Trophoblast cell (in vitro differentiated cells and primary cell): Measurements from ENCODE around the gene EFCAB7. TPM values are rescaled to one million over a fixed set of nuclear protein-coding genes. Genes with fewer than 3 reads are reported as not detected.

Experiments used
- DNase-seq, 2 donors: peaks; one replicate each; pipeline ENCODE4 v3.0.0-alpha.2; 2016
- H2AFZ ChIP-seq: 2 replicates; pipeline ENCODE4 v1.6.1; 2013; ENCODE audit warnings: low read length, moderate library complexity, mild to moderate bottlenecking; ENCODE audit not compliant: insufficient read depth, poor library complexity
- H2AK5ac ChIP-seq: 2 replicates; pipeline ENCODE4 v1.6.1; 2013; ENCODE audit warnings: mild to moderate bottlenecking, low read length
- H2BK120ac ChIP-seq: 2 replicates; pipeline ENCODE4 v1.6.1; 2013; ENCODE audit warnings: low read length, mild to moderate bottlenecking, moderate library complexity; ENCODE audit not compliant: insufficient read depth, poor library complexity
- H2BK12ac ChIP-seq: 2 replicates; pipeline ENCODE4 v1.6.1; 2013; ENCODE audit warnings: mild to moderate bottlenecking, low read length, moderate library complexity
- H2BK5ac ChIP-seq: 2 replicates; pipeline ENCODE4 v1.6.1; 2013; ENCODE audit warnings: low read length, low read depth, moderate library complexity, mild to moderate bottlenecking; ENCODE audit not compliant: poor library complexity
- H3K14ac ChIP-seq: 2 replicates; pipeline ENCODE4 v1.6.1; 2013; ENCODE audit warnings: mild to moderate bottlenecking, low read length
- H3K18ac ChIP-seq: 2 replicates; pipeline ENCODE4 v1.6.1; 2013; ENCODE audit warnings: mild to moderate bottlenecking, low read length
- H3K23ac ChIP-seq: 2 replicates; pipeline ENCODE4 v1.6.1; 2013; ENCODE audit warnings: low read length
- H3K27ac ChIP-seq: 2 replicates; pipeline ENCODE4 v1.5.1; 2013; ENCODE audit warnings: low read depth, mild to moderate bottlenecking, inconsistent platforms, low read length, moderate library complexity
- H3K27me3 ChIP-seq: 2 replicates; pipeline ENCODE4 v1.6.1; 2013; ENCODE audit warnings: inconsistent platforms, mild to moderate bottlenecking, low read length, moderate library complexity; ENCODE audit not compliant: insufficient read depth
- H3K36me3 ChIP-seq, 2 experiments: 1 replicate in 1 of 2; 2 replicates in 1 of 2; pipeline ENCODE4 v1.6.1; 2013; ENCODE audit warnings: low read length in 2 of 2, mild to moderate bottlenecking in 2 of 2, moderate library complexity in 1 of 2; ENCODE audit not compliant: insufficient read depth in 2 of 2, control insufficient read depth in 1 of 2
- H3K4ac ChIP-seq: 2 replicates; pipeline ENCODE4 v1.6.1; 2013; ENCODE audit warnings: low read depth, mild to moderate bottlenecking, low read length, moderate library complexity
- H3K4me1 ChIP-seq, 2 experiments: 1 replicate in 1 of 2; 2 replicates in 1 of 2; pipeline ENCODE4 v1.6.1; 2013; ENCODE audit warnings: low read length in 2 of 2, mild to moderate bottlenecking in 2 of 2, moderate library complexity in 1 of 2; ENCODE audit not compliant: insufficient read depth in 2 of 2, control insufficient read depth in 1 of 2
- H3K4me2 ChIP-seq: 2 replicates; pipeline ENCODE4 v1.6.1; 2013; ENCODE audit warnings: inconsistent platforms, mild to moderate bottlenecking, low read length, moderate library complexity
- H3K4me3 ChIP-seq: 2 replicates; pipeline ENCODE4 v1.5.1; 2013; ENCODE audit warnings: mild to moderate bottlenecking, low read depth, low read length, inconsistent platforms
- H3K79me1 ChIP-seq: one replicate; pipeline ENCODE4 v1.6.1; 2013; ENCODE audit warnings: low read length
- H3K79me2 ChIP-seq: 2 replicates; pipeline ENCODE4 v1.6.1; 2013; ENCODE audit warnings: low read length, mild to moderate bottlenecking; ENCODE audit not compliant: control insufficient read depth, insufficient read depth, poor library complexity
- H3K9ac ChIP-seq: 2 replicates; pipeline ENCODE4 v1.6.1; 2013; ENCODE audit warnings: mild to moderate bottlenecking, low read length
- H3K9me3 ChIP-seq: 2 replicates; pipeline ENCODE4 v1.6.1; 2013; ENCODE audit warnings: low read depth, mild to moderate bottlenecking, control low read depth, inconsistent platforms, low read length; ENCODE audit not compliant: insufficient read depth
- H4K12ac ChIP-seq: 2 replicates; pipeline ENCODE4 v1.6.1; 2013; ENCODE audit warnings: low read depth, mild to moderate bottlenecking, low read length, moderate library complexity
- H4K8ac ChIP-seq: 2 replicates; pipeline ENCODE4 v1.6.1; 2013; ENCODE audit warnings: low read depth, mild to moderate bottlenecking, low read length, moderate library complexity
- H4K91ac ChIP-seq: one replicate; pipeline ENCODE4 v1.6.1; 2013; ENCODE audit warnings: low read depth, mild to moderate bottlenecking, low read length, moderate library complexity
- WGBS: extraction: QIAGEN DNeasy Blood & Tissue Kit; methylation state at CpG from one replicate; pipeline ENCODE4 v1.1.7; 2013; ENCODE audit warnings: missing lambda C conversion rate; ENCODE audit not compliant: insufficient read length, insufficient coverage; ENCODE audit errors: extremely low coverage; 5-methylcytosine and 5-hydroxymethylcytosine counted together
- polyA plus RNA-seq: library from polyadenylated mRNA; stranded (reverse); fragments of 200-250 nt; gene quantifications from 2 replicates; pipeline ENCODE4 v1.2.3, GENCODE V29; 2013

Gene EFCAB7
- 3.2 and 3.3 TPM in 2 replicates for polyA plus RNA-seq

DNA sequence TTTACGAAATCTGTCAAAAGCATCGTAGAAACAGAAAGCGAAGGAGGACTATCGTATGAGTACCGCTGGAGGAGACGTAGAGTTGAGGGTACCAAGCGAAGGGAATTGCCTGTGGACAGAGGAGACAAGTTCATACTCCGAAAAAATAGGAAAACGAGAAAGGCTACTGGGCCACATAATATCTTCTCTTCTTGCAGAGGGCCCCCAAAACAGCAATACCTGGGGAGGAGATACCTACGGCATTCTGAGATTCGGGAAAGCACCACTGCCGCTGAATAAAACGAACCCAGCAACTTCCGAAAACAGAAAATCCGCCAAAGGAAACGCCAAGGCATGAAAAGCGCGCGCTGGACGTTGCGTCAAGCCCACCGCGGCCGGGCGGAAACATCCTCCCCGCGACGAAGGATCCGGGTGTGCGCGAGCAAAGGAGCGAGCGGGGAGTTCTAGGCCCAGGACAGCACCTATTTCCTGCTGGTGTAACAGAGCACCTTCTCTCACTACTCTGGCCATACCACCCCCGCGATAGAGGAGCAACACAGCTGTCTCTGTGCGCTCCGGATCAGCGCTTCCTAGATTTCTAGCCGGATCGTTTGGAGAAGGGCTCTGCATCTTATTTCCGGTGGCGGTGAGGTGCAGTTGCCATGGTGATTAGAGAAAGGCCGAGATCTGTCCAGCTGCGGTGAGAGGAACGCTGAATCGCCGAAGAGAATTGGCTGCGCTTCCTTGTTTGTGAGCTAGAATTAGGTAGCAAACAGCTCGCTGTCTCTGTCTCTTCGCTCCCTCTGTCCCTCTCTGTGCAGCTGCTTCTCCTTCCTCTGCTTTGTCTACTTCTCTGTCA, at the start of gene EFCAB7, which contains the start of gene ITGB3BP:
TSS of gene EFCAB7 (plus strand) at position 635 of the 838 bp plus-strand sequence. CDS start 2,048 bp downstream, outside the sequence.
TSS of gene ITGB3BP (minus strand) at position 335 of the 838 bp plus-strand sequence. CDS start at position 243, 92 bp downstream.
- Histone ChIP-seq H2BK12ac (peak within 1 kb of the TSS; percentile 78), H3K18ac (peak within 1 kb of the TSS; percentile 92), H2AK5ac (no peak within 1 kb of the TSS), H3K4me3 (peak within 1 kb of the TSS; percentile 77), H3K79me2 (peaks cover 1% of the 10 kb centered on the region), H2BK5ac (peak within 1 kb of the TSS; percentile 95), H3K27me3 (no peaks in the 10 kb centered on the region), H3K9me3 (no peaks in the 10 kb centered on the region), H3K4me2 (peak within 1 kb of the TSS; percentile 93), H3K23ac (no peak within 1 kb of the TSS), H2AFZ (peak within 1 kb of the TSS; percentile 72), H3K36me3 (no peaks in the 10 kb centered on the region), H4K8ac (peak within 1 kb of the TSS; percentile 98), H3K79me1 (peaks cover 7% of the 10 kb centered on the region), H3K14ac (peak within 1 kb of the TSS; percentile 89), H3K9ac (peak within 1 kb of the TSS; percentile 84), H3K4me1 (peaks cover 0 to 2% of the 10 kb centered on the region in 2 experiments), H4K12ac (peak within 1 kb of the TSS; percentile 85), H4K91ac (peak within 1 kb of the TSS; percentile 90), H3K4ac (peak within 1 kb of the TSS; percentile 12), H2BK120ac (peak within 1 kb of the TSS; percentile 98), H3K27ac (peak within 1 kb of the TSS; percentile 94)
- peak; percentile 87 to 94 for DNase-seq
- WGBS = no CpG with 5 or more reads among the region's 50 CpGs

DNA sequence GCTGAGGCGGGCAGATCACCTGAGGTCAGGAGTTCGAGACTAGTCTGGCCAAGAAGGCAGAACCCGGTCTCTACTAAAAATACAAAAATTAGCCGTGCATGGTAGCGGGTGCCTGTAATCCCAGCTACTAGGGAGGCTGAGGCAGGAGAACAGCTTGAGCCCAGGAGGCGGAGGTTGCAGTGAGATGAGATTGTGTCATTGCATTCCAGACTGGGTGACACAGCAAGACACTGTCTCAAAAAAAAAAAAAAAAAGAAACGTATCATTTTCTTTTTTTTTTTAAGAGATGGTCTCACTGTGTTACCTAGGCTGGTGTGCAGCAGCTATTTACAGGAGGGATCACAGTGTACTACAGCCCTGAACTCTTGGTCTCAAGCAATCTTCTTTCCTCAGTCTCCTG, 47.6 kb upstream of the EFCAB7 start:
- Histone ChIP-seq H3K9me3 (peaks cover 2% of the 10 kb centered on the region), H3K27me3 (no peaks in the 10 kb centered on the region), H3K36me3 (peaks cover 0 to 2% of the 10 kb centered on the region in 2 experiments), H2AFZ (no peak overlapping the region), H2BK12ac (no peak overlapping the region), H2BK120ac (no peak overlapping the region), H3K14ac (no peak overlapping the region), H2BK5ac (no peak overlapping the region), H3K9ac (no peak overlapping the region), H3K79me1 (no peaks in the 10 kb centered on the region), H3K4ac (no peak overlapping the region), H3K27ac (no peak overlapping the region), H3K4me1 (no peaks in the 10 kb centered on the region), H3K4me3 (no peak overlapping the region), H4K91ac (no peak overlapping the region), H4K8ac (no peak overlapping the region), H3K23ac (no peak overlapping the region), H3K18ac (no peak overlapping the region), H3K79me2 (no peaks in the 10 kb centered on the region), H3K4me2 (no peak overlapping the region), H4K12ac (no peak overlapping the region), H2AK5ac (no peak overlapping the region)
- peak in 1 of 2 donors; percentile 38 for DNase-seq
- no CpG with 5 or more reads among the region's 7 CpGs for WGBS

DNA sequence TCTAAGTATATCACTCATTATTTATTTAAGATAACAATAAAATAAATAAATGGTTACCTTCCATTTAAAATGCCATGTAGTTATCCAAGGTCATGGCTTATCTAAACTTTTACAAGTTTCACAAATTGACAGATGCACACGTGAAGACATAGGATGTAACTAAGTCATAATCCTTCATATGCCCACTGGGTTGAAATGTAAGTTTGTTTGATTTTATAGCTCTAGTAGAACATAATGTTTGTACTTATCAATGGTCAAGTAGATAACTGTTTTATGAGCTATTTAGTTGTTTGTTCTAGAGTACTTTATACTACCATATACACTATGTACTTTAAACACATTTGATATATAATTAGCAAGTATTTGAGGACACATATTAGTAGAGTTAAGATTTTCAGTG, 43.3 kb upstream of the EFCAB7 start:
- Histone ChIP-seq H3K27ac (no peak overlapping the region), H3K79me1 (no peaks in the 10 kb centered on the region), H3K79me2 (no peaks in the 10 kb centered on the region), H3K9me3 (no peaks in the 10 kb centered on the region), H4K12ac (no peak overlapping the region), H2BK5ac (no peak overlapping the region), H3K4ac (no peak overlapping the region), H3K23ac (no peak overlapping the region), H2AK5ac (no peak overlapping the region), H3K4me1 (no peaks in the 10 kb centered on the region), H3K9ac (no peak overlapping the region), H3K36me3 (no peaks in the 10 kb centered on the region), H4K91ac (no peak overlapping the region), H3K4me3 (no peak overlapping the region), H4K8ac (no peak overlapping the region), H3K4me2 (no peak overlapping the region), H2BK120ac (no peak overlapping the region), H3K14ac (no peak overlapping the region), H2BK12ac (no peak overlapping the region), H2AFZ (no peak overlapping the region), H3K27me3 (no peaks in the 10 kb centered on the region), H3K18ac (no peak overlapping the region)
- no peak for DNase-seq
- WGBS = no CpG with 5 or more reads among the region's 1 CpG

DNA sequence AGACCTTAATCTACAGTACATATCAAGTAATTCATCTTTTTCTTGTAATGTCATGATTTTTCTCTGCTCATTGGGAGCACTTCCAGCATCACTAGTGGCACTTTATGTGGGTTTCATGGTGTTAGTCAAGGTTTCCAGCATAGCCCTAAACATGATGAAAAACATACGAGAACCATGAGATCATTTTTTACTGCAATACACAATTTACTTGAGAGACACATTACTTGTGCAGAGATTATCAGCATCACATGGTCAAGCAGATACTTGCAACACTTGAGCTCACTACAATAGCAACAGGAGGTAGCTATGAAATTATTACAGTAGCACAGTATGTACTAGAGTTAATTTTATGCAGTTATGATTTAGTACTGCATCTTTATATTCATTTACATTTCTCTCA, 36.7 kb upstream of the EFCAB7 start:
- no peak overlapping the region for H3K9ac ChIP-seq
- H4K12ac ChIP-seq = no peak overlapping the region
- DNase-seq = no peak
- H3K18ac ChIP-seq = no peak overlapping the region
- no peak overlapping the region for H3K4ac ChIP-seq
- no peaks in the 10 kb centered on the region for H3K36me3 ChIP-seq
- H2BK120ac ChIP-seq = no peak overlapping the region
- no peak overlapping the region for H3K4me2 ChIP-seq
- H4K8ac ChIP-seq = no peak overlapping the region
- no peak overlapping the region for H2AK5ac ChIP-seq
- H3K14ac ChIP-seq = no peak overlapping the region
- no peak overlapping the region for H2AFZ ChIP-seq
- H3K4me3 ChIP-seq = no peak overlapping the region
- H2BK12ac ChIP-seq = no peak overlapping the region
- no CpG with 5 or more reads among the region's 1 CpG for WGBS
- H4K91ac ChIP-seq = no peak overlapping the region
- H2BK5ac ChIP-seq = no peak overlapping the region
- no peaks in the 10 kb centered on the region for H3K79me2 ChIP-seq
- no peaks in the 10 kb centered on the region for H3K79me1 ChIP-seq
- H3K23ac ChIP-seq = no peak overlapping the region
- H3K27ac ChIP-seq = no peak overlapping the region
- H3K9me3 ChIP-seq = no peaks in the 10 kb centered on the region
- H3K4me1 ChIP-seq = no peaks in the 10 kb centered on the region
- no peaks in the 10 kb centered on the region for H3K27me3 ChIP-seq
